Brain microvascular endothelial cell (primary cell): ENCODE data around the gene PMPCB.

Source experiments
- DNase-seq: peaks from one replicate; pipeline ENCODE4 v3.0.0-alpha.2; 2020
- H3K27ac ChIP-seq: fragments of 250-450 bp; sonication (Bioruptor Pico); 2 replicates; pipeline ENCODE4 v1.5.1; 2020; ENCODE audit warnings: mild to moderate bottlenecking, moderate library complexity
- H3K27me3 ChIP-seq: fragments of 250-450 bp; sonication (Bioruptor Pico); replicated peaks from 2 replicates; pipeline ENCODE4 v1.5.1; 2020; ENCODE audit warnings: mild to moderate bottlenecking
- H3K36me3 ChIP-seq: fragments of 250-450 bp; sonication (Bioruptor Pico); replicated peaks from 2 replicates; pipeline ENCODE4 v1.5.1; 2020; ENCODE audit warnings: mild to moderate bottlenecking
- H3K4me3 ChIP-seq: 2 replicates; pipeline ENCODE4 v1.5.1; 2011; ENCODE audit warnings: low read depth, mild to moderate bottlenecking, control low read depth, low read length, moderate library complexity
- in situ Hi-C: cut with HindIII; loops from 2 replicates; pipeline ENCODE4 v1.10.0; 2017; ENCODE audit warnings: low sequenced_read_pairs, low pct_ligation_motif_present
- TF ChIP-seq, protein P1 (sequence below): IDR thresholded peaks from 2 replicates; pipeline ENCODE4 v1.5.1; 2011; ENCODE audit warnings: low read depth, mild to moderate bottlenecking, moderate library complexity, low read length, control low read depth, inconsistent platforms; ENCODE audit errors: missing control alignments

The PMPCB gene

DNA sequence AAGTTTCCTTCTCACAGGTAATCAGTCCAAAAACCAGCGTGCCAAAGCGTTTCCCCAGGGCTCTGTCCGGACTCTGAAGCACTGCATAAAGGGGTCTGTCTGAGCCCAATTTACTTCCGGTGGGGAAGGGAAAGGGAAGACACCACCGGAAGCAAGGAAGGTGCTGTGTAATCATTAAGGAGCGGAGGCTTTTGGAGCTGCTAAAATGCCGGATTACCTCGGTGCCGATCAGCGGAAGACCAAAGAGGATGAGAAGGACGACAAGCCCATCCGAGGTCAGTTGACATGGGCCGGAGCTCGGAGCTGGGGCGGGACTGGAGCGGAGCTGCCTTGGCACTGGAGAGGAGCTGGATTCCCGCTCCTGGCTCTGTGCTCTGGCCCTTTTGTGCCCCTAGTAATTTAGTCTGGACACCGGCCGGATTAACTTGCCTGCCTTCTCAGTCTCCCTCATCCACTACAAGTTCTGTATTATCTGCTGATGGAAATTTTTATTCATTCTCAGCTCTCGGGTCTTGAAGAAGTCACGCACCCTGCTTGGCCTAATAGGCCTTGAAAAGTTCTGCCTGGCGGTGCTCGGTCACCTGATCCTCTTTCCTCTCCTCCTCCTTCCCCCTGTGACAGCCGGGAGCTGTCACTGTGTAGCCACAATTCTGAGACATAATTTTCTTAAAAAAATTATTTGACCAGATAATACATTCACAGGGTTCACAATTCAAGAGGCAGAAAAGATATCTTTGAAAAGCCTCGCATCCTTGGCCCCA is 50.5 kb downstream of the PMPCB start, which contains the start of gene PSMC2:
TSS of gene PSMC2 (plus strand) at position 137 of the 761 bp plus-strand sequence. CDS start at position 206, 69 bp downstream.
- peak; percentile 90 for DNase-seq
- H3K36me3 ChIP-seq: peaks cover 11% of the 10 kb centered on the region
- no peaks in the 10 kb centered on the region for H3K27me3 ChIP-seq
- TF ChIP-seq, protein P1, sequence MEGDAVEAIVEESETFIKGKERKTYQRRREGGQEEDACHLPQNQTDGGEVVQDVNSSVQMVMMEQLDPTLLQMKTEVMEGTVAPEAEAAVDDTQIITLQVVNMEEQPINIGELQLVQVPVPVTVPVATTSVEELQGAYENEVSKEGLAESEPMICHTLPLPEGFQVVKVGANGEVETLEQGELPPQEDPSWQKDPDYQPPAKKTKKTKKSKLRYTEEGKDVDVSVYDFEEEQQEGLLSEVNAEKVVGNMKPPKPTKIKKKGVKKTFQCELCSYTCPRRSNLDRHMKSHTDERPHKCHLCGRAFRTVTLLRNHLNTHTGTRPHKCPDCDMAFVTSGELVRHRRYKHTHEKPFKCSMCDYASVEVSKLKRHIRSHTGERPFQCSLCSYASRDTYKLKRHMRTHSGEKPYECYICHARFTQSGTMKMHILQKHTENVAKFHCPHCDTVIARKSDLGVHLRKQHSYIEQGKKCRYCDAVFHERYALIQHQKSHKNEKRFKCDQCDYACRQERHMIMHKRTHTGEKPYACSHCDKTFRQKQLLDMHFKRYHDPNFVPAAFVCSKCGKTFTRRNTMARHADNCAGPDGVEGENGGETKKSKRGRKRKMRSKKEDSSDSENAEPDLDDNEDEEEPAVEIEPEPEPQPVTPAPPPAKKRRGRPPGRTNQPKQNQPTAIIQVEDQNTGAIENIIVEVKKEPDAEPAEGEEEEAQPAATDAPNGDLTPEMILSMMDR: no peak
- H3K27ac ChIP-seq: peak within 1 kb of the TSS; percentile 93
- in situ Hi-C loops: no loop called here
- H3K4me3 ChIP-seq: peak within 1 kb of the TSS; percentile 91

DNA sequence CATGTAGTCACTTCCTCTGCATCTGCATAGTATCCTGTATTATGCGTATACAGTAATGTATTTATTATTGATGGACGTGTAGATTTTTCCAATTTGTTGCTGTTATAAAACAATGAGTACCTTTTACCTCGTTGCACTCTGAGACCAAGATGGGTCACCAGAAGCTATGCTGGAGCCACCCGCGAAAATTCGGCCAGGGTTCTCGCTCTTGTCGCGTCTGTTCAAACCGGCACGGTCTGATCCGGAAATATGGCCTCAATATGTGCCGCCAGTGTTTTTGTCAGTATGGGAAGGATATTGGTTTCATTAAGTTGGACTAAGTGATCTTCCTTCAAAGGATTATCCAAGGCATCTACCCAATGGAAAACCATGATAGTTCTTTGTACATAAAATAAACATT is 51.2 kb downstream of the PMPCB start:
- in situ Hi-C loops: no loop called here
- no peak for DNase-seq
- Histone ChIP-seq H3K4me3 (peak overlapping the region; percentile 91), H3K36me3 (peaks cover 17% of the 10 kb centered on the region), H3K27me3 (no peaks in the 10 kb centered on the region), H3K27ac (no peak overlapping the region)
- TF ChIP-seq, protein P1: no peak

DNA sequence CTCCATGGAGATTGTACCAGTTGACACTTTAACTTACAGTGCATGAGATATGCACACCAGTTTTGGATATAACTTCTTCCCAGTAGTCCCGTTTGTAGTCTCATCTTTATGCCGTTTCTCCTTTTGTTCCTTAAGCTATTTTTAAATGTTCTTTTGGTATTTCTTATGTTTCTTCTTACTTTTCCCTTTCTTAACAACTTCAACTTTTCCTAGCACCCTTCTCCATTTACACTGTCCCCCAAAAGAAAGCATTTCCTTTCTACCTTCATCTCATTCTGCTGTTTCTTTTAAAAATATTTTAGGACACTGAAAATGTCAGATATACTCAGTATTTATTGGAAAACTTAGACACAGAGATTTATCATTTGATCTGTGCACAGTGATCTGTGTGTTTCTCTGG is 51.7 kb downstream of the PMPCB start:
- Histone ChIP-seq H3K4me3 (peak overlapping the region; percentile 91), H3K27ac (no peak overlapping the region), H3K27me3 (no peaks in the 10 kb centered on the region), H3K36me3 (peaks cover 17% of the 10 kb centered on the region)
- TF ChIP-seq, protein P1: no peak
- in situ Hi-C loops: no loop called here
- no peak for DNase-seq

DNA sequence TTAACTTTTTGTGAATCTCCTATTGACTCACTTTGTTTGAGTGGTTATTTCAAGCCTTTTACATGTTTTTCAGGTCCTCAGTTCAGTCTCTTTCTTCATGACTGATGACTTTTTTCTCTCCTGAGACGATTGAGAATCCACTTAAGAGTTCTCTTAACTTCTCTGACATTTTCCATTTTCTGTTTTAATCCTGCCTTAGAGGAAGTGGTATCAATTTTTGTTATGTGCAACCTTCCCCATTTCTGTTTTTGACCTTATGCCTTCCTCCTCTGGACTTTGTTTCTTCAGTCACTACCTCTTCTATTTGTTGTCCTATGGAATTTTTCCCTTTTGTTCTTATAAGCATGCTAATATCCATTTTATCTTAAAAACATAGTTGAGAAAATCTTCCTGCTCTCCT is 52.6 kb downstream of the PMPCB start:
- Histone ChIP-seq H3K36me3 (peaks cover 17% of the 10 kb centered on the region), H3K27me3 (no peaks in the 10 kb centered on the region), H3K4me3 (no peak overlapping the region), H3K27ac (no peak overlapping the region)
- in situ Hi-C loops: no loop called here
- DNase-seq: no peak
- TF ChIP-seq, protein P1: no peak
